Loucy (cell line): ENCODE data around the gene WFDC11.
"Not testable (repeated sequence)": the region's sequence is repeated elsewhere in the genome, so short reads cannot be mapped to it uniquely, and the experiment has no call there.

Experiments used
- H2AFZ ChIP-seq: fragments of 200-600 bp; sonication (generic); 2 replicates; pipeline ENCODE4 v1.6.0; 2016; ENCODE audit warnings: antibody characterized with exemption, mild to moderate bottlenecking, low read length, moderate library complexity
- H3F3A ChIP-seq: fragments of 200-600 bp; 2 replicates; pipeline ENCODE4 v1.6.0; 2016; ENCODE audit warnings: antibody characterized with exemption, low read depth, mild to moderate bottlenecking
- H3K27me3 ChIP-seq: fragments of 200-600 bp; sonication (generic); 2 replicates; pipeline ENCODE4 v1.6.1; 2014; ENCODE audit warnings: low read length, mild to moderate bottlenecking; ENCODE audit not compliant: insufficient read depth, poor library complexity, severe bottlenecking
- H3K36me3 ChIP-seq: fragments of 200-600 bp; sonication (generic); 2 replicates; pipeline ENCODE4 v1.6.1; 2016; ENCODE audit warnings: low read length; ENCODE audit not compliant: insufficient read depth
- H3K4me1 ChIP-seq: fragments of 200-600 bp; sonication (generic); 2 replicates; pipeline ENCODE4 v1.5.1; 2014; ENCODE audit warnings: low read length, mild to moderate bottlenecking; ENCODE audit not compliant: insufficient read depth, poor library complexity, severe bottlenecking
- H3K4me2 ChIP-seq: fragments of 200-600 bp; sonication (generic); 2 replicates; pipeline ENCODE4 v1.6.0; 2014; ENCODE audit warnings: antibody characterized with exemption, low read length, low read depth, mild to moderate bottlenecking; ENCODE audit not compliant: poor library complexity, severe bottlenecking
- H3K4me3 ChIP-seq: fragments of 200-600 bp; sonication (generic); 2 replicates; pipeline ENCODE4 v1.5.1; 2014; ENCODE audit warnings: low read length, mild to moderate bottlenecking, mixed read lengths; ENCODE audit not compliant: poor library complexity, severe bottlenecking
- H3K79me2 ChIP-seq: fragments of 200-600 bp; sonication (generic); 2 replicates; pipeline ENCODE4 v1.6.1; 2014; ENCODE audit warnings: low read length; ENCODE audit not compliant: insufficient read depth
- H3K9ac ChIP-seq: fragments of 200-600 bp; sonication (generic); 2 replicates; pipeline ENCODE4 v1.6.0; 2014; ENCODE audit warnings: mild to moderate bottlenecking, low read depth, low read length, moderate library complexity; ENCODE audit not compliant: poor library complexity, severe bottlenecking
- H3K9me2 ChIP-seq: fragments of 200-600 bp; sonication (generic); replicated peaks from 2 replicates; pipeline ENCODE4 v1.6.1; 2016; ENCODE audit warnings: low read depth, low read length, mixed read lengths
- H3K9me3 ChIP-seq: fragments of 200-600 bp; sonication (generic); 2 replicates; pipeline ENCODE4 v1.6.1; 2014; ENCODE audit warnings: mild to moderate bottlenecking, antibody characterized with exemption, low read length, low read depth; ENCODE audit not compliant: insufficient read depth
- H4K20me1 ChIP-seq: fragments of 200-600 bp; sonication (generic); 2 replicates; pipeline ENCODE4 v1.6.0; 2014; ENCODE audit warnings: antibody characterized with exemption, low read length, mild to moderate bottlenecking; ENCODE audit not compliant: insufficient read depth, poor library complexity, severe bottlenecking
- EZH2phosphoT487 ChIP-seq: fragments of 200-600 bp; IDR thresholded peaks from 2 replicates; pipeline ENCODE4 v1.6.1; 2018; ENCODE audit warnings: antibody characterized with exemption, mild to moderate bottlenecking, moderate library complexity, borderline replicate concordance
- TF ChIP-seq, protein P1 (sequence below): fragments of 200-600 bp; sonication (generic); conservative IDR thresholded peaks from 2 replicates; pipeline ENCODE4 v1.5.1; 2014; ENCODE audit warnings: mild to moderate bottlenecking, antibody characterized with exemption, low read length

Gene WFDC11

GRCh38 chr20:45649312-45649863, 20.7 kb downstream of the WFDC11 start:
- H4K20me1 ChIP-seq = no peaks in the 10 kb centered on the region
- TF ChIP-seq EZH2phosphoT487 = no peak
- TF ChIP-seq, protein P1, sequence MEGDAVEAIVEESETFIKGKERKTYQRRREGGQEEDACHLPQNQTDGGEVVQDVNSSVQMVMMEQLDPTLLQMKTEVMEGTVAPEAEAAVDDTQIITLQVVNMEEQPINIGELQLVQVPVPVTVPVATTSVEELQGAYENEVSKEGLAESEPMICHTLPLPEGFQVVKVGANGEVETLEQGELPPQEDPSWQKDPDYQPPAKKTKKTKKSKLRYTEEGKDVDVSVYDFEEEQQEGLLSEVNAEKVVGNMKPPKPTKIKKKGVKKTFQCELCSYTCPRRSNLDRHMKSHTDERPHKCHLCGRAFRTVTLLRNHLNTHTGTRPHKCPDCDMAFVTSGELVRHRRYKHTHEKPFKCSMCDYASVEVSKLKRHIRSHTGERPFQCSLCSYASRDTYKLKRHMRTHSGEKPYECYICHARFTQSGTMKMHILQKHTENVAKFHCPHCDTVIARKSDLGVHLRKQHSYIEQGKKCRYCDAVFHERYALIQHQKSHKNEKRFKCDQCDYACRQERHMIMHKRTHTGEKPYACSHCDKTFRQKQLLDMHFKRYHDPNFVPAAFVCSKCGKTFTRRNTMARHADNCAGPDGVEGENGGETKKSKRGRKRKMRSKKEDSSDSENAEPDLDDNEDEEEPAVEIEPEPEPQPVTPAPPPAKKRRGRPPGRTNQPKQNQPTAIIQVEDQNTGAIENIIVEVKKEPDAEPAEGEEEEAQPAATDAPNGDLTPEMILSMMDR = no peak
- no peak overlapping the region for H3K4me2 ChIP-seq
- no peak overlapping the region for H2AFZ ChIP-seq
- no peaks in the 10 kb centered on the region for H3K79me2 ChIP-seq
- no peaks in the 10 kb centered on the region for H3K9me2 ChIP-seq
- H3F3A ChIP-seq = no peaks in the 10 kb centered on the region
- no peak overlapping the region for H3K4me3 ChIP-seq
- H3K36me3 ChIP-seq = no peaks in the 10 kb centered on the region
- no peaks in the 10 kb centered on the region for H3K9me3 ChIP-seq
- no peaks in the 10 kb centered on the region for H3K27me3 ChIP-seq
- H3K4me1 ChIP-seq = no peaks in the 10 kb centered on the region
- no peak overlapping the region for H3K9ac ChIP-seq

- no peaks in the 10 kb centered on the region for H3K9me3 ChIP-seq
- no peaks in the 10 kb centered on the region for H3K27me3 ChIP-seq
- H3K79me2 ChIP-seq = no peaks in the 10 kb centered on the region
- H3K9me2 ChIP-seq = no peaks in the 10 kb centered on the region
- no peak overlapping the region for H3K4me3 ChIP-seq
- no peaks in the 10 kb centered on the region for H3K36me3 ChIP-seq
- no peaks in the 10 kb centered on the region for H3F3A ChIP-seq
- no peaks in the 10 kb centered on the region for H3K4me1 ChIP-seq
- no peak overlapping the region for H3K4me2 ChIP-seq
- no peak overlapping the region for H2AFZ ChIP-seq
- H4K20me1 ChIP-seq = no peaks in the 10 kb centered on the region
- TF ChIP-seq EZH2phosphoT487 = no peak
- TF ChIP-seq, protein P1 = no peak
- H3K9ac ChIP-seq = no peak overlapping the region
Observed at GRCh38 chr20:45647441-45648050, 22.5 kb downstream of the WFDC11 start.

DNA sequence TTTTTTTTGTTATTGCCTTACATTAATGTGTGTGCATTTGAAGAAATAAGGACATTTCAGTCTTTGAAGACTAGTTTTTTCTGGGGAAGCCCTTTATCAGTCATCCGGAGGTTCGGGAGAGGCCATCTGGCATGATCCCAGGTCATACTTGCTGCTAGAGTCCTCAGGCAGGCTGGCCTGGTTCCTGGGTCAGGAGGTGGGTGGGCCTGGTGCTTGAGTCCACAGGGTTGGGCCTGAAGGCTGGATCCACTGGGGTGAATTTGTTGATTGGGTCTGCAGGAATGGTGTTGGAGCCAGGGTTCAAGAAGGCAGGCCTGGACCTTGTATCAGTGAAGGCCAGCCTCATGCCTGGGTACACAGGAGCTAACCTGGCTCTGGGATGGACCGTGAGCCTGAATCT, 23.2 kb downstream of the WFDC11 start:
- Histone ChIP-seq H3K9me2 (no peaks in the 10 kb centered on the region), H3K4me2 (no peak overlapping the region)

GRCh38 chr20:45645869-45646268, 24.2 kb downstream of the WFDC11 start:
- H4K20me1 ChIP-seq, H3K4me1 ChIP-seq, H3K9me2 ChIP-seq, H3K9me3 ChIP-seq, H3F3A ChIP-seq, H3K9ac ChIP-seq, H3K27me3 ChIP-seq, H3K36me3 ChIP-seq, H3K4me2 ChIP-seq, H2AFZ ChIP-seq, H3K79me2 ChIP-seq, H3K4me3 ChIP-seq: not testable (repeated sequence)

More for the DNA sequence above, 23.2 kb downstream of the WFDC11 start:
- TF ChIP-seq, protein P1 = no peak
- TF ChIP-seq EZH2phosphoT487 = no peak
- Histone ChIP-seq H3K4me3 (no peak overlapping the region), H3K36me3 (no peaks in the 10 kb centered on the region), H3K9ac (no peak overlapping the region), H2AFZ (no peak overlapping the region), H3K79me2 (no peaks in the 10 kb centered on the region), H3K27me3 (no peaks in the 10 kb centered on the region), H3K9me3 (no peaks in the 10 kb centered on the region), H3F3A (no peaks in the 10 kb centered on the region), H3K4me1 (no peaks in the 10 kb centered on the region), H4K20me1 (no peaks in the 10 kb centered on the region)

DNA sequence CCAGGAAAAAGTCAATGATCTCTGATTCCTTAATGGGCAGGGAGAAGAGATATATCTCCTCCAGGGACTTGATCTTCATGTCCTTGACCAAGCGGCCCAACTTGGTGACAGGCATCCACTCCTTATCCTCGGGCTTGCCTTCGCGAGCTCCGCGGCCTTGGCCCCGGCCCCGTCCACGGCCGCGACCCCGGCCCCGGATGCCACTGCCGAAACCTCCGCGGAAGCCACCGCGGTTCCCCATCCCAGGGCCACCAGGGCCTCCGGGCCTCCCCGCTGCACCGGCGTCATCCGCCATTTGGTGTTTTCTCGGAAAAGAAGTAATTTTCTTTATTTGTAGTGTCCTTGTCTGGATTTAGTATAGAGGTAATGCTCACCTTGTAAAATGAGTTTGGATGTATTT, 29.0 kb downstream of the WFDC11 start:
- H3K9me3 ChIP-seq, H3K4me1 ChIP-seq, H3K9ac ChIP-seq: not testable (repeated sequence)

More for the DNA sequence above, 29.0 kb downstream of the WFDC11 start:
- H3K9me2 ChIP-seq, H3K27me3 ChIP-seq, H4K20me1 ChIP-seq, H3K36me3 ChIP-seq, H3K4me2 ChIP-seq, H2AFZ ChIP-seq, H3F3A ChIP-seq, H3K4me3 ChIP-seq, H3K79me2 ChIP-seq: not testable (repeated sequence)
